CD4-positive, alpha-beta T cell treated with Interleukin-4 for 4 hours (primary cell): Measurements from ENCODE around the gene PRSS27.
"Not testable (repeated sequence)": the region's sequence is repeated elsewhere in the genome, so short reads cannot be mapped to it uniquely, and the experiment has no call there.

Experiments
- DNase-seq: peaks from one replicate; pipeline ENCODE4 v3.0.0-alpha.2; 2020

PRSS27 gene

DNA sequence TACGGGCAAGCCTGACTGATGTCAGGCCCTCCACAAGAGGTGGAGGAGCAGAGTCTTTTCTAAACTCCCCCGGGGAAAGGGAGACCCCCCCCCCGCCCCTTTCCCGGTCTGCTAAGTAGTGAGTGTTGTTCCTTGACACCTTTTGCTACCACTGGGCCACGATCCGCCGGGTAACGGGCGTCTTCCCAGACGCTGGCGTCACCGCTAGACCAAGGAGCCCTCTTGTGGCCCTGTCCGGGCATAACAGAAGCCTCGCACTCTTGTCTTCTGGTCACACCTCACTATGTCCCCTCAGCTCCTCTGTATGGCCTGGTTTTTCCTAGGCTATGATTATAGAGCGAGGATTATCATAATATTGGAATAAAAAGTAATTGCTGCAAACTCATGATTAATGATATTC is 50.0 kb downstream of the PRSS27 start:
- DNase-seq, result peak; percentile 67

DNA sequence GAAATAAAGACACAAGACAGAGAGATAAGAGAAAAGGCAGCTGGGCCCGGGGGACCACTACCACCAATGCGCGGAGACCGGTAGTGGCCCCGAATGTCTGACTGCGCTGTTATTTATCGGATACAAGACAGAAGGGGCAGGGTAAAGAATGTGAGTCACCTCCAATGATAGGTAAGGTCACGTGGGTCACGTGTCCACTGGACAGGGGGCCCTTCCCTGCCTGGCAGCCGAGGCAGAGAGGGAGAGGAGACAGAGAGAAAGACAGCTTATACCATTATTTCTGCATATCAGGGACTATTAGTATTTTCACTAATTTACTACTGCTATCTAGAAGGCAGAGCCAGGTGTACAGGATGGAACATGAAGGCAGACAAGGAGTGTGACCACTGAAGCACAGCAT is 50.4 kb downstream of the PRSS27 start:
- DNase-seq, result not testable (repeated sequence)

DNA sequence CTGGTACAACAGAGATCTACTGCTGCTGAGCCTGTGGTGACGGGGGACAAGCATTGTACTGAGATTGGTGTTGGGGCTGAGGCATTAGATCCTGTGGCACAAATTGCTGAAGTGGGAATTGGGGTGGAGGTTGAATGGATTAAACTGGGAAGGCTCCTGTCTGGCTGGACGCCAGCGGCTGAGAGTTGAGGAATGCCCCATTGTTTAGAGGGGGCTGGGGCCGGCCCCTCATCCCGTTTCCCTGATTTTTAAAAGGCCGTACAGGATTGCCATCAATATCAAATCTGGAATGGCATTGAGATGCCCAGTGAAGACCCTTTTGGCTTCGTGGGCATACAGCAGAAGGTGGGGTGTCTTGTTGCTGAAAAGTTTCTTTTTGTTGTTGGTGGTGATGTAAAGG is 53.4 kb downstream of the PRSS27 start:
- DNase-seq, result not testable (repeated sequence)

DNA sequence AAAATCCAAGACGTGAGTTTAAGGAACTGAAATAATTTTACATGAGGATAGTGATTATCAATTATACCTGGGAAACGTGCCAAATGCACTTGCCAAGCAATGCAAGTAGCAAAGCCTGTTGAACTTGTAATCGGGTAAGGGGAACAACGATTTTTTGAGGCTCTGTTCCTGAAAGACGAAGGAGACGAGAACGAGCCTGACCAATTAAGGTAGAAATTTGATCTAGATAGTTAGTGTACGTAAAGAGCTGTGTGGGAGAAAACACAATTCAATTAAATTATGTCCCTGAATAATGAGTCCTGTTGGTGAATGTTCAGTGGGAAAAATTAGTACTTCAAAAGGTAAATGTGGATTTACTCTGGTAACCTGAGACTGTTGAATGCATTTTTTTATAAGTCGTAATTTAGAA is 55.4 kb downstream of the PRSS27 start:
- DNase-seq, result no peak

DNA sequence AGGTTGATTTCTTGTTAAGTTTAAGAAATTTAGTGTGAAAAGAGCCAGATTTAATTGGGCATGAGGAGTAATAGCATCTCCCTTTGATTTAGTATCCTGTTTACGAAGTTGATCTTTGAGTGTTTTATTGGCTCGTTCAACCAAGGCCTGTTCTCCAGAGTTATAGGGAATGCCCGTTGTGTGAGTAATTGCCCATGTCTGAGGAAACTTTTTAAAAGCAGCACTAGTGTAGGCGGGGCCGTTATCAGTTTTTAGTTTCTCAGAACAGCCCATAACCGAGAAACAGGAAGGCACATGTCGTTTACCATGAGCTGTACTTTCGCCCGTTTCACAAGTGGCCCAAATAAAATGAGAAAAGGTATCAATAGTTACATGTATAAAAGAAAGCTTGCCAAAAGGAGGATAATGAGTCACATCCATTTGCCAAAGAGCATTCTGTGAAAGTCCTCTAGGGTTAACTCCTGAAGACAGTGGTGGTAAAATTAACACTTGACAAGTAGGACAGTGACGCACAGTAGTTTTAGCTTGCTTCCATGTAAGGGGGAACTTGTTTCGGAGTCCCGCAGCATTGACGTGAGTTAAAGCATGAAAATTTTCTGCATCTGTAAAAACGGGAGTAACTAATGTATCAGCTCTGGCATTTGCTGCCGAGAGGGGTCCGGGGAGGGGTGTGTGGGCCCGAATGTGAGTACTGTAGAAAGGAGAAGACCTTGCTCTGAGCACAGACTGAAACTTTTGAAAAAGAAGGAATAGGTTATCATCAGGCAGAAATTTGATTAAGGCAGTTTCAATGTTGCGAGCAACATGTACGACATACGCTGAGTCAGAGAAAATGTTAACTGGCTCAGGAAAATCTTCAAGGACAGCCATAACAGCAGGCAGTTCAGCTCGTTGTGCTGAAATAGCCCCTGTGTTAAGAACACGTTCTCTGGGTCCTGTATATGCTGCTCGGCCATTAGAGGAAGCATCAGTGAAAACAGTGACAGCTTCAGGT is 56.2 kb downstream of the PRSS27 start:
- DNase-seq, result peak; percentile 89
